HG03060 (cell line): ENCODE data around the gene FAM20A.

Source experiments
- ATAC-seq: cut with Tn5 transposase; IDR thresholded peaks from one replicate; pipeline ENCODE4 v1.9.1; 2021; ENCODE audit warnings: low read depth, moderate number of reproducible peaks; ENCODE audit not compliant: unreplicated experiment

FAM20A gene

GRCh38 chr17:68611353-68612208 lies 10.4 kb upstream of the FAM20A start:
- ATAC-seq: no peak

- no peak for ATAC-seq
These were observed 9.4 kb upstream of the FAM20A start for GRCh38 chr17:68610554-68610953.

GRCh38 chr17:68608515-68609130 lies 7.5 kb upstream of the FAM20A start:
- ATAC-seq: no peak

GRCh38 chr17:68606451-68607307 lies 5.5 kb upstream of the FAM20A start:
- no peak for ATAC-seq

- no peak for ATAC-seq
These were observed 4.7 kb upstream of the FAM20A start for GRCh38 chr17:68605914-68606313.

- ATAC-seq: no peak
These were observed 2.5 kb upstream of the FAM20A start for GRCh38 chr17:68603656-68604055.

- no peak for ATAC-seq
These were observed 1.9 kb upstream of the FAM20A start for GRCh38 chr17:68603027-68603426.

- ATAC-seq: no peak
These were observed 1.1 kb upstream of the FAM20A start for GRCh38 chr17:68602289-68602688.

- ATAC-seq: no peak
These were observed 560 bp upstream of the FAM20A start for GRCh38 chr17:68601565-68602288.

GRCh38 chr17:68600067-68600930 lies 868 bp downstream of the FAM20A start:
- no peak for ATAC-seq

GRCh38 chr17:68599552-68600066 lies 1.6 kb downstream of the FAM20A start:
- ATAC-seq: no peak

GRCh38 chr17:68599091-68599490 lies 2.1 kb downstream of the FAM20A start:
- no peak for ATAC-seq

- ATAC-seq: no peak
These were observed 2.6 kb downstream of the FAM20A start for GRCh38 chr17:68598545-68598961.

GRCh38 chr17:68598074-68598473 lies 3.1 kb downstream of the FAM20A start:
- no peak for ATAC-seq

- ATAC-seq: no peak
These were observed 4.7 kb downstream of the FAM20A start for GRCh38 chr17:68596411-68596945.

GRCh38 chr17:68595986-68596385 lies 5.2 kb downstream of the FAM20A start:
- ATAC-seq: no peak

- no peak for ATAC-seq
These were observed 5.7 kb downstream of the FAM20A start for GRCh38 chr17:68595496-68595895.

GRCh38 chr17:68594552-68594951 lies 6.6 kb downstream of the FAM20A start:
- no peak for ATAC-seq
